Measurements from ENCODE around the gene ERAP2.

DNA sequence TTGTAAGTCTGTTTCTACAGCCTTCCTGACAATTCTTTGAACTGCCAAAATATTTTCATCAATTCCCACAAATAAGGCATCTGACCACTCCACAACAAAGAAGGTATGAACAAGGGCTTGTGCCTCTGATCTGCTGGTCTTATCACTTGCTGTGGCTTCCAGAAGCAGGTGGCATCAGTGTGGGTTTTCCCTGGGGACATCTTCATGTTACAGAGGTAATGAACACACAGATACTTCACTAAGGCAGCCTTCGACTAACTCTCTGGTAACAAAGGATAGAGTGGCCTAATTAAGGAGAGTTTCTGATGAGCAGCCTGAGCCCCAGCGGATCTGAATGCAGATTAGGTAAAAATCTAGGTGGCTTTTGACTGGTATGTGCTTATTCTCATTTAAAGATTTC, 15.2 kb upstream of the ERAP2 start:
- TF ChIP-seq, protein P1, sequence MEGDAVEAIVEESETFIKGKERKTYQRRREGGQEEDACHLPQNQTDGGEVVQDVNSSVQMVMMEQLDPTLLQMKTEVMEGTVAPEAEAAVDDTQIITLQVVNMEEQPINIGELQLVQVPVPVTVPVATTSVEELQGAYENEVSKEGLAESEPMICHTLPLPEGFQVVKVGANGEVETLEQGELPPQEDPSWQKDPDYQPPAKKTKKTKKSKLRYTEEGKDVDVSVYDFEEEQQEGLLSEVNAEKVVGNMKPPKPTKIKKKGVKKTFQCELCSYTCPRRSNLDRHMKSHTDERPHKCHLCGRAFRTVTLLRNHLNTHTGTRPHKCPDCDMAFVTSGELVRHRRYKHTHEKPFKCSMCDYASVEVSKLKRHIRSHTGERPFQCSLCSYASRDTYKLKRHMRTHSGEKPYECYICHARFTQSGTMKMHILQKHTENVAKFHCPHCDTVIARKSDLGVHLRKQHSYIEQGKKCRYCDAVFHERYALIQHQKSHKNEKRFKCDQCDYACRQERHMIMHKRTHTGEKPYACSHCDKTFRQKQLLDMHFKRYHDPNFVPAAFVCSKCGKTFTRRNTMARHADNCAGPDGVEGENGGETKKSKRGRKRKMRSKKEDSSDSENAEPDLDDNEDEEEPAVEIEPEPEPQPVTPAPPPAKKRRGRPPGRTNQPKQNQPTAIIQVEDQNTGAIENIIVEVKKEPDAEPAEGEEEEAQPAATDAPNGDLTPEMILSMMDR (IDR thresholded peaks at IDR 0.05; ENCODE audit: low read length) = no peak
- TF ChIP-seq EZH2phosphoT487 (IDR thresholded peaks at IDR 0.05; ENCODE audit: low read length) = no peak
